ENCODE measurements around the gene LPCAT1. TPM values are rescaled to one million over a fixed set of nuclear protein-coding genes. Genes with fewer than 3 reads are reported as not detected.

LPCAT1 gene
- total and polyA plus RNA-seq, 2 experiments from 2014 or later, result 44.1 to 56.0 TPM

GRCh38 chr5:1483064-1483463, 40.7 kb downstream of the LPCAT1 start:
- Histone ChIP-seq H3K4me3 (no peak overlapping the region), H2AFZ (no peak overlapping the region), H3K36me3 (replicated peaks; ENCODE audit: insufficient read depth, low read depth) (no peaks in the 10 kb centered on the region), H3K9me2 (replicated peaks; ENCODE audit: insufficient read depth) (no peaks in the 10 kb centered on the region), H3K27ac (no peak overlapping the region), H3K4me1 (ENCODE audit: insufficient read depth) (no peaks in the 10 kb centered on the region), H3K27me3 (no peaks in the 10 kb centered on the region), H3K9me3 (ENCODE audit: low read depth) (no peaks in the 10 kb centered on the region), H4K20me1 (ENCODE audit: insufficient read depth, poor library complexity, severe bottlenecking) (no peaks in the 10 kb centered on the region), H3K79me2 (no peaks in the 10 kb centered on the region), H3K4me2 (no peak overlapping the region)
- no peak for DNase-seq (ENCODE audit: low spot score)
- no peak for TF ChIP-seq CTCF (IDR thresholded peaks at IDR 0.05; ENCODE audit: poor library complexity)
- no peak for TF ChIP-seq EZH2 (IDR thresholded peaks at IDR 0.05; ENCODE audit: borderline replicate concordance)
- no peak for TF ChIP-seq EZH2phosphoT487 (IDR thresholded peaks at IDR 0.05; ENCODE audit: low read depth, severe bottlenecking, unreplicated experiment)
- 95% methylated on average over 13 of the region's 13 CpGs for WGBS (ENCODE audit: low lambda C conversion rate, missing lambda C conversion rate)

- Histone ChIP-seq H3K27me3 (no peaks in the 10 kb centered on the region), H3K36me3 (replicated peaks; ENCODE audit: insufficient read depth, low read depth) (no peaks in the 10 kb centered on the region), H3K4me2 (no peak overlapping the region), H3K27ac (no peak overlapping the region), H3K4me3 (no peak overlapping the region), H3K79me2 (no peaks in the 10 kb centered on the region), H3K9me3 (ENCODE audit: low read depth) (no peaks in the 10 kb centered on the region), H3K9me2 (replicated peaks; ENCODE audit: insufficient read depth) (no peaks in the 10 kb centered on the region), H3K4me1 (ENCODE audit: insufficient read depth) (no peaks in the 10 kb centered on the region), H2AFZ (no peak overlapping the region), H4K20me1 (ENCODE audit: insufficient read depth, poor library complexity, severe bottlenecking) (no peaks in the 10 kb centered on the region)
- WGBS (ENCODE audit: low lambda C conversion rate, missing lambda C conversion rate), result 96% methylated on average over 12 of the region's 12 CpGs
- DNase-seq (ENCODE audit: low spot score), result no peak
- TF ChIP-seq EZH2 (IDR thresholded peaks at IDR 0.05; ENCODE audit: borderline replicate concordance) (no peak), EZH2phosphoT487 (IDR thresholded peaks at IDR 0.05; ENCODE audit: low read depth, severe bottlenecking, unreplicated experiment) (no peak), CTCF (IDR thresholded peaks at IDR 0.05; ENCODE audit: poor library complexity) (no peak)
Measured at GRCh38 chr5:1481959-1482331, 41.8 kb downstream of the LPCAT1 start.

DNA sequence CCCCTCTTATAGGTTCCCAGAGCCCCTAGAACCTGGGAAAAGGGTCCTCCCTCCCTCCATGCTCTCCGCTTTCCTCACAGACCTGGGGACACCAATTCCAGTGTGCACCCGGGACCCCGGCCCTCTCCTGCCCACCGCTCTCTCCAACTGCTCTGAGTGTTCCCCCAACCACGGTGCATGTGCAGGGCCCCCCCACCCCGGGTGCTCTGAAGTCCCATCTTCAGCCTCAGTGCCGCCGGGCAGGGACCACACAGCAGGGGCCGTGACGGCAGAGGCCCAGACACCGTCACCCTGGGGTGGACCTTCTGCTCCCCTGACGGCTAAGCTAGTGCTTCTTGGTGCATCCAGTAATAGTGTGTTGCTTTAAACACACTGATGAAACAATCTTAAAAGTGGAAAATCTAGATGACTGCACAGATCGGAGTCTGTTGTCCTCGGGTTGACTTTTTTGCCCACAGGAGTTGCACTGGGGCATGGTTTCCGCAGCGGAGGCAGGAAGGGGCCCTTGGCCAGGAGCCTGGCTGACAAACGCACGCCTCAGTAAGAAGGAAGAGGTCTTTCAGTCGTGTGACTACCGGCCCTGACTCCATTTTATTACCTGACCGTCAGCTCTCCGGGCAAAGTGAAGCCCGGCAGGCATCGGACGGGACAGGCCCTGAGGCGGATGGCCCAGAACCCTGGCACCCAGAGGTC, 42.3 kb downstream of the LPCAT1 start:
- Histone ChIP-seq H3K27ac (no peak overlapping the region), H3K36me3 (replicated peaks; ENCODE audit: insufficient read depth, low read depth) (no peaks in the 10 kb centered on the region), H3K9me2 (replicated peaks; ENCODE audit: insufficient read depth) (no peaks in the 10 kb centered on the region), H2AFZ (no peak overlapping the region), H3K79me2 (no peaks in the 10 kb centered on the region), H3K27me3 (no peaks in the 10 kb centered on the region), H4K20me1 (ENCODE audit: insufficient read depth, poor library complexity, severe bottlenecking) (no peaks in the 10 kb centered on the region), H3K4me2 (no peak overlapping the region), H3K9me3 (ENCODE audit: low read depth) (no peaks in the 10 kb centered on the region), H3K4me1 (ENCODE audit: insufficient read depth) (no peaks in the 10 kb centered on the region), H3K4me3 (no peak overlapping the region)
- DNase-seq (ENCODE audit: low spot score), result no peak
- WGBS (ENCODE audit: low lambda C conversion rate, missing lambda C conversion rate), result 95% methylated on average over 20 of the region's 26 CpGs
- TF ChIP-seq EZH2 (IDR thresholded peaks at IDR 0.05; ENCODE audit: borderline replicate concordance), result no peak
- TF ChIP-seq EZH2phosphoT487 (IDR thresholded peaks at IDR 0.05; ENCODE audit: low read depth, severe bottlenecking, unreplicated experiment), result no peak

DNA sequence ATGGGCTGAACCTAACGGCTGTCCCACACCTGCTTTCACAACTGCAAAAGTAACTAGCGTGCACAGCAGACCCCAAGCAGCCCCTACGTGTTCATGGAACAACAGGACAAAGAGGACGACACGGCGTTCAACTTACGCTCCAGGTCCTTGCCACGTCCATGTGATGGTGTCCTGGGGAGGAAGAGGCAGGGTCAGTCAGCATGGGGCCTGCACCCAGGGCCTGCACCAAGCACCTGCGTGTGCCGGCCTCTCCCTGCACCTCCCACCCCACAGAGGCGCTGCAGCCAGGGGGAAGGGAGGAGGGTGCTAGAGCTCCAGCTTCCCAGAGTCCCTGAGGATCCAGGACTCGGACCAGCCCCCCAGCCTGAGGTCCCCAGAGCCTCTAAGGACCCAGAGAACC, 43.0 kb downstream of the LPCAT1 start:
- DNase-seq (ENCODE audit: low spot score), result no peak
- TF ChIP-seq CTCF (IDR thresholded peaks at IDR 0.05; ENCODE audit: poor library complexity) (no peak), EZH2phosphoT487 (IDR thresholded peaks at IDR 0.05; ENCODE audit: low read depth, severe bottlenecking, unreplicated experiment) (no peak), EZH2 (IDR thresholded peaks at IDR 0.05; ENCODE audit: borderline replicate concordance) (no peak)
- 96% methylated on average over 12 of the region's 12 CpGs for WGBS (ENCODE audit: low lambda C conversion rate, missing lambda C conversion rate)

More for the DNA sequence above, 43.0 kb downstream of the LPCAT1 start:
- Histone ChIP-seq H2AFZ (no peak overlapping the region), H4K20me1 (ENCODE audit: insufficient read depth, poor library complexity, severe bottlenecking) (no peaks in the 10 kb centered on the region), H3K9me2 (replicated peaks; ENCODE audit: insufficient read depth) (no peaks in the 10 kb centered on the region), H3K27me3 (no peaks in the 10 kb centered on the region), H3K9me3 (ENCODE audit: low read depth) (no peaks in the 10 kb centered on the region), H3K4me1 (ENCODE audit: insufficient read depth) (no peaks in the 10 kb centered on the region), H3K36me3 (replicated peaks; ENCODE audit: insufficient read depth, low read depth) (no peaks in the 10 kb centered on the region), H3K4me3 (no peak overlapping the region), H3K79me2 (no peaks in the 10 kb centered on the region), H3K27ac (no peak overlapping the region), H3K4me2 (no peak overlapping the region)
